ENCODE measurements around the gene SALL3. TPM values are rescaled to one million over a fixed set of nuclear protein-coding genes. Genes with fewer than 3 reads are reported as not detected.

The SALL3 gene
- total RNA-seq, 1 donor from 2014 or later = 7.7 TPM

- H3K4me1 ChIP-seq (ENCODE audit: insufficient read depth, low read length) = peaks cover 11% of the 10 kb centered on the region
- H3K27me3 ChIP-seq (ENCODE audit: insufficient read depth, low read length) = peaks cover 47% of the 10 kb centered on the region
- peak overlapping the region; percentile 13 for H2AFZ ChIP-seq (ENCODE audit: low read depth, low read length)
- peak overlapping the region; percentile 82 for H3K4me3 Mint-ChIP-seq (ENCODE audit: unreplicated experiment)
- H3K36me3 Mint-ChIP-seq (ENCODE audit: low read depth, unreplicated experiment) = no peaks in the 10 kb centered on the region
- peak overlapping the region; percentile 72 for H3K9ac ChIP-seq (ENCODE audit: low read length)
- H3K27ac ChIP-seq (ENCODE audit: low read depth, low read length) = no peak overlapping the region
- H3K4me3 ChIP-seq (ENCODE audit: insufficient read depth, low read depth, low read length) = peak overlapping the region; percentile 55
- H3K36me3 ChIP-seq (ENCODE audit: insufficient read depth, low read length) = no peaks in the 10 kb centered on the region
- TF ChIP-seq EZH2 (IDR thresholded peaks at IDR 0.05; ENCODE audit: insufficient read depth, low read length) = no peak
- no peak for TF ChIP-seq CTCF (IDR thresholded peaks at IDR 0.05; ENCODE audit: insufficient read depth, low read depth, low read length)
- peaks cover 3% of the 10 kb centered on the region for H3K4me1 Mint-ChIP-seq (ENCODE audit: low read depth, unreplicated experiment)
- no peaks in the 10 kb centered on the region for H3K9me3 ChIP-seq (ENCODE audit: insufficient read depth, low read depth, low read length)
- H4K20me1 ChIP-seq (ENCODE audit: insufficient read depth, low read length) = peaks cover 5% of the 10 kb centered on the region
- H3K9me3 Mint-ChIP-seq (ENCODE audit: unreplicated experiment) = peaks cover 5% of the 10 kb centered on the region
- H3K79me2 ChIP-seq (ENCODE audit: insufficient read depth, low read length) = peaks cover 39% of the 10 kb centered on the region
- H3K27ac Mint-ChIP-seq (ENCODE audit: unreplicated experiment) = peak overlapping the region; percentile 24
- H3K4me2 ChIP-seq (ENCODE audit: low read length) = peak overlapping the region; percentile 83
- DNase-seq (ENCODE audit: low read depth) = no peak
- FAIRE-seq = no peak
- peaks cover 13% of the 10 kb centered on the region for H3K27me3 Mint-ChIP-seq (ENCODE audit: low read depth, unreplicated experiment)
Observed at GRCh38 chr18:78981989-78982620, 2.5 kb downstream of the SALL3 start.

- peak overlapping the region; percentile 51 for H3K4me3 Mint-ChIP-seq (ENCODE audit: unreplicated experiment)
- H3K79me2 ChIP-seq (ENCODE audit: insufficient read depth, low read length) = peaks cover 50% of the 10 kb centered on the region
- no peaks in the 10 kb centered on the region for H3K36me3 ChIP-seq (ENCODE audit: insufficient read depth, low read length)
- no peaks in the 10 kb centered on the region for H3K9me3 Mint-ChIP-seq (ENCODE audit: unreplicated experiment)
- peaks cover 36% of the 10 kb centered on the region for H3K27me3 ChIP-seq (ENCODE audit: insufficient read depth, low read length)
- no peak overlapping the region for H3K27ac ChIP-seq (ENCODE audit: low read depth, low read length)
- no peak overlapping the region for H3K4me3 ChIP-seq (ENCODE audit: insufficient read depth, low read depth, low read length)
- peak overlapping the region; percentile 12 for H3K4me2 ChIP-seq (ENCODE audit: low read length)
- H3K9me3 ChIP-seq (ENCODE audit: insufficient read depth, low read depth, low read length) = no peaks in the 10 kb centered on the region
- DNase-seq (ENCODE audit: low read depth) (no peak), FAIRE-seq (no peak)
- H2AFZ ChIP-seq (ENCODE audit: low read depth, low read length) = no peak overlapping the region
- TF ChIP-seq EZH2 (IDR thresholded peaks at IDR 0.05; ENCODE audit: insufficient read depth, low read length) = no peak
- TF ChIP-seq CTCF (IDR thresholded peaks at IDR 0.05; ENCODE audit: insufficient read depth, low read depth, low read length) = no peak
- H3K27ac Mint-ChIP-seq (ENCODE audit: unreplicated experiment) = no peak overlapping the region
- no peak overlapping the region for H3K9ac ChIP-seq (ENCODE audit: low read length)
- peaks cover 8% of the 10 kb centered on the region for H3K4me1 Mint-ChIP-seq (ENCODE audit: low read depth, unreplicated experiment)
- peaks cover 11% of the 10 kb centered on the region for H3K4me1 ChIP-seq (ENCODE audit: insufficient read depth, low read length)
- H3K27me3 Mint-ChIP-seq (ENCODE audit: low read depth, unreplicated experiment) = peaks cover 4% of the 10 kb centered on the region
- H4K20me1 ChIP-seq (ENCODE audit: insufficient read depth, low read length) = peaks cover 5% of the 10 kb centered on the region
- no peaks in the 10 kb centered on the region for H3K36me3 Mint-ChIP-seq (ENCODE audit: low read depth, unreplicated experiment)
Observed at GRCh38 chr18:78983512-78983911, 3.9 kb downstream of the SALL3 start.

Data from astrocyte (in vitro differentiated cells and primary cell).